Neuronal stem cell (in vitro differentiated cells): ENCODE data around the gene CAMK4.

Experiments
- DNase-seq: peaks from one replicate; pipeline ENCODE4 v3.0.0-alpha.2; 2013; ENCODE audit warnings: low spot score
- H2AFZ ChIP-seq: one replicate; pipeline ENCODE4 v1.6.1; 2013; ENCODE audit warnings: mild to moderate bottlenecking, low read length, inconsistent platforms
- H2AK5ac ChIP-seq: 2 replicates; pipeline ENCODE4 v1.6.1; 2013; ENCODE audit warnings: low read depth, mild to moderate bottlenecking, inconsistent platforms, low read length, moderate library complexity, mixed read lengths
- H2BK120ac ChIP-seq: 2 replicates; pipeline ENCODE4 v1.6.1; 2013; ENCODE audit warnings: low read depth, mild to moderate bottlenecking, inconsistent platforms, low read length, moderate library complexity, mixed read lengths
- H2BK12ac ChIP-seq: one replicate; pipeline ENCODE4 v1.6.1; 2013; ENCODE audit warnings: low read length, inconsistent platforms
- H2BK15ac ChIP-seq: 2 replicates; pipeline ENCODE4 v1.6.1; 2013; ENCODE audit warnings: mild to moderate bottlenecking, low read length, inconsistent platforms, mixed read lengths
- H2BK5ac ChIP-seq: one replicate; pipeline ENCODE4 v1.6.1; 2013; ENCODE audit warnings: inconsistent platforms, mild to moderate bottlenecking, low read length, moderate library complexity
- H3K14ac ChIP-seq: one replicate; pipeline ENCODE4 v1.6.1; 2013; ENCODE audit warnings: low read length, inconsistent platforms
- H3K18ac ChIP-seq: 2 replicates; pipeline ENCODE4 v1.6.1; 2013; ENCODE audit warnings: low read length, inconsistent platforms
- H3K23ac ChIP-seq: 2 replicates; pipeline ENCODE4 v1.6.1; 2013; ENCODE audit warnings: low read depth, mild to moderate bottlenecking, mixed read lengths, low read length, inconsistent platforms; ENCODE audit not compliant: poor library complexity
- H3K27ac ChIP-seq: replicated peaks from 3 replicates; pipeline ENCODE4 v1.5.1; 2013; ENCODE audit warnings: low read length, inconsistent platforms
- H3K27me3 ChIP-seq, 3 experiments: 2 replicates each; pipeline ENCODE4 v1.6.1; 2013; ENCODE audit warnings: low read length in 3 of 3, mild to moderate bottlenecking in 2 of 3, inconsistent platforms in 1 of 3, low read depth in 1 of 3, mixed read lengths in 1 of 3, moderate library complexity in 1 of 3; ENCODE audit not compliant: control insufficient read depth in 3 of 3, insufficient read depth in 3 of 3
- H3K36me3 ChIP-seq, 2 donors: replicated peaks in 1 of 2; 2 replicates each; pipeline ENCODE4 v1.6.1; 2013; ENCODE audit warnings: low read length in 2 of 2; ENCODE audit not compliant: control insufficient read depth in 2 of 2, insufficient read depth in 2 of 2
- H3K4ac ChIP-seq: 2 replicates; pipeline ENCODE4 v1.6.1; 2013; ENCODE audit warnings: inconsistent platforms, mild to moderate bottlenecking, low read length, moderate library complexity
- H3K4me1 ChIP-seq, 2 donors: 1 replicate in 1 of 2; 2 replicates in 1 of 2; pipeline ENCODE4 v1.6.1; 2013; ENCODE audit warnings: low read length in 2 of 2, low read depth in 1 of 2; ENCODE audit not compliant: control insufficient read depth in 2 of 2, insufficient read depth in 1 of 2
- H3K4me2 ChIP-seq: one replicate; pipeline ENCODE4 v1.6.1; 2013; ENCODE audit warnings: mild to moderate bottlenecking, low read length, inconsistent platforms; ENCODE audit not compliant: insufficient read depth, poor library complexity, severe bottlenecking
- H3K4me3 ChIP-seq, 2 donors: 2 replicates each; pipeline ENCODE4 v1.5.1; 2013; ENCODE audit warnings: low read length in 2 of 2, mild to moderate bottlenecking in 2 of 2, inconsistent platforms in 1 of 2, moderate library complexity in 1 of 2
- H3K79me1 ChIP-seq: one replicate; pipeline ENCODE4 v1.6.1; 2013; ENCODE audit warnings: low read depth, mild to moderate bottlenecking, inconsistent platforms, low read length, moderate library complexity
- H3K9ac ChIP-seq: one replicate; pipeline ENCODE4 v1.6.1; 2013; ENCODE audit warnings: mild to moderate bottlenecking, low read depth, low read length, inconsistent platforms; ENCODE audit not compliant: poor library complexity
- H3K9me3 ChIP-seq, 2 donors: replicated peaks in 1 of 2; 2 replicates each; pipeline versions ENCODE3 to v1.6.1; 2013; ENCODE audit warnings: low read length in 2 of 2, mild to moderate bottlenecking in 2 of 2, inconsistent platforms in 1 of 2, low read depth in 1 of 2, mixed read lengths in 1 of 2, moderate library complexity in 1 of 2; ENCODE audit not compliant: control insufficient read depth in 2 of 2, insufficient read depth in 1 of 2
- H4K8ac ChIP-seq: one replicate; pipeline ENCODE4 v1.6.1; 2013; ENCODE audit warnings: low read depth, mild to moderate bottlenecking, inconsistent platforms, low read length, moderate library complexity
- H4K91ac ChIP-seq: one replicate; pipeline ENCODE4 v1.6.1; 2013; ENCODE audit warnings: low read length, low read depth, mild to moderate bottlenecking, inconsistent platforms; ENCODE audit not compliant: poor library complexity
- WGBS, 2 donors: extraction: QIAGEN DNeasy Blood & Tissue Kit; methylation state at CpG; one replicate each; pipeline ENCODE4 v1.1.7; 2013; ENCODE audit warnings: missing lambda C conversion rate in 2 of 2, mixed read lengths in 1 of 2; ENCODE audit not compliant: insufficient read length in 2 of 2, insufficient replicate concordance in 1 of 2; ENCODE audit errors: extremely low coverage in 2 of 2; 5-methylcytosine and 5-hydroxymethylcytosine counted together

CAMK4 gene

DNA sequence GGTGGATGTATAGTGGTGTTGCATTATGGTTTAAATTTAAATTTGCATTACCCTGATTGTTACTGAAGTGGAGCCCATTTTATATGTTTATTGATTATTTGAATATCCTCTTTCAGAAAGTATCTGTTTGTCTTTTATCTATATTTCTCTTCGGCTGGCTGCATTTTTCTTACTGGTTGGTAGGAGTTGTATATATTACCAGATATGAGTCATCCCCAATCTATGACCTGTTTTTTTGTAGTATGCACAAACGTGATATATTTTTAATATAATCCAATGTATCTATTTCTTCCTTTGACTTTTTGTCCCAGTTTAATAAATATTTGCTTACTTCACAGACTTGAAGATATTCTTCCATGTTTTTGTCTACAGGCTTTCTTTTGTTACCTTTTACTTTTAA, 29.3 kb upstream of the CAMK4 start:
- WGBS, 2 donors = no CpG with 5 or more reads among the region's 2 CpGs
- no peak overlapping the region for H3K4me3 ChIP-seq

GRCh38 chr5:111197523-111197922, 26.7 kb upstream of the CAMK4 start:
- H3K36me3 ChIP-seq = no peaks in the 10 kb centered on the region
- H4K8ac ChIP-seq = no peak overlapping the region
- no peak overlapping the region for H2BK5ac ChIP-seq
- peak overlapping the region; percentile 62 for H2AFZ ChIP-seq
- H4K91ac ChIP-seq = no peak overlapping the region
- H3K4ac ChIP-seq = no peak overlapping the region
- no peaks in the 10 kb centered on the region for H3K27me3 ChIP-seq
- no peak overlapping the region for H3K4me3 ChIP-seq
- no peak overlapping the region for H3K4me2 ChIP-seq
- WGBS, 2 donors = no CpG with 5 or more reads among the region's 1 CpG
- no peaks in the 10 kb centered on the region for H3K79me1 ChIP-seq
- H3K9ac ChIP-seq = no peak overlapping the region
- no peak overlapping the region for H2BK15ac ChIP-seq
- no peak overlapping the region for H3K14ac ChIP-seq
- no peak overlapping the region for H3K27ac ChIP-seq
- no peaks in the 10 kb centered on the region for H3K9me3 ChIP-seq
- H3K23ac ChIP-seq = no peak overlapping the region
- H2BK12ac ChIP-seq = no peak overlapping the region
- no peak overlapping the region for H2AK5ac ChIP-seq
- H3K18ac ChIP-seq = no peak overlapping the region
- no peak overlapping the region for H2BK120ac ChIP-seq
- no peak for DNase-seq
- no peaks in the 10 kb centered on the region for H3K4me1 ChIP-seq

More for the DNA sequence above, 29.3 kb upstream of the CAMK4 start:
- Histone ChIP-seq H4K91ac (no peak overlapping the region), H2BK5ac (no peak overlapping the region), H2BK120ac (no peak overlapping the region), H3K27ac (no peak overlapping the region), H3K18ac (no peak overlapping the region), H3K4ac (no peak overlapping the region), H2BK12ac (no peak overlapping the region), H3K36me3 (no peaks in the 10 kb centered on the region), H3K9ac (no peak overlapping the region), H3K9me3 (no peaks in the 10 kb centered on the region), H2BK15ac (no peak overlapping the region), H2AFZ (no peak overlapping the region), H2AK5ac (no peak overlapping the region), H3K4me2 (no peak overlapping the region), H3K14ac (no peak overlapping the region), H3K23ac (no peak overlapping the region), H3K79me1 (no peaks in the 10 kb centered on the region), H3K4me1 (no peaks in the 10 kb centered on the region), H4K8ac (no peak overlapping the region), H3K27me3 (no peaks in the 10 kb centered on the region)
- DNase-seq = no peak

- no peak overlapping the region for H2AFZ ChIP-seq
- H2AK5ac ChIP-seq = no peak overlapping the region
- H3K18ac ChIP-seq = no peak overlapping the region
- no CpG with 5 or more reads among the region's 4 CpGs for WGBS, 2 donors
- no peak overlapping the region for H3K14ac ChIP-seq
- no peak overlapping the region for H4K8ac ChIP-seq
- no peak overlapping the region for H2BK5ac ChIP-seq
- H2BK120ac ChIP-seq = no peak overlapping the region
- no peak overlapping the region for H3K27ac ChIP-seq
- no peak overlapping the region for H4K91ac ChIP-seq
- H3K36me3 ChIP-seq = no peaks in the 10 kb centered on the region
- no peaks in the 10 kb centered on the region for H3K9me3 ChIP-seq
- peaks cover 0 to 1% of the 10 kb centered on the region in 2 donors for H3K4me1 ChIP-seq
- DNase-seq = no peak
- no peak overlapping the region for H3K4me2 ChIP-seq
- no peak overlapping the region for H3K4ac ChIP-seq
- H3K79me1 ChIP-seq = no peaks in the 10 kb centered on the region
- no peak overlapping the region for H3K4me3 ChIP-seq
- no peak overlapping the region for H2BK12ac ChIP-seq
- H3K27me3 ChIP-seq = no peaks in the 10 kb centered on the region
- no peak overlapping the region for H3K9ac ChIP-seq
- no peak overlapping the region for H3K23ac ChIP-seq
- H2BK15ac ChIP-seq = no peak overlapping the region
Observed at GRCh38 chr5:111198281-111198966, 25.8 kb upstream of the CAMK4 start.

DNA sequence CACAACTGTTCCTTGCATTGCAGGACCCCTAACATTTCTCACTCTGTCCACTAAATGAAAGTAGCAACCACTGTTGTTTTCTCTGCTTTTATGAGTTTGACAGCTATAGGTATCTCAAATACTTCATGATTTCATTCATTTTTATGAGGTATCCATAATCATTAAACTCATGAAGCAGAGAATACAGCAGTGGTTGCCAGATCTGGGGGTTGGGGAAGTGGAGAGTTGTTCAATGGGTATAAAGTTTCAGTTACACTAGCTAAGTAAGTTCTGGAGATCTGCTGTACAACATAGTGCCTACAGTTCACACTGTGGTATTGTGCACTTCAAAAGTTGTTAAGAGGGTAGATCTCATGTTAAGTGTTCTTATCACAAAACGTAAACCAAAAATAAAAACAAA, 23.4 kb upstream of the CAMK4 start:
- H4K8ac ChIP-seq = no peak overlapping the region
- no peaks in the 10 kb centered on the region for H3K27me3 ChIP-seq
- peaks cover 4 to 7% of the 10 kb centered on the region in 2 donors for H3K4me1 ChIP-seq
- no peak for DNase-seq
- no peak overlapping the region for H2BK5ac ChIP-seq
- H2BK15ac ChIP-seq = no peak overlapping the region
- H3K36me3 ChIP-seq = no peaks in the 10 kb centered on the region
- H3K4me3 ChIP-seq = no peak overlapping the region
- H3K18ac ChIP-seq = no peak overlapping the region
- H2BK120ac ChIP-seq = no peak overlapping the region
- no peak overlapping the region for H3K27ac ChIP-seq
- H3K79me1 ChIP-seq = no peaks in the 10 kb centered on the region
- H2AFZ ChIP-seq = no peak overlapping the region
- no peak overlapping the region for H2BK12ac ChIP-seq
- WGBS, 2 donors = no CpG with 5 or more reads among the region's 1 CpG
- H3K9me3 ChIP-seq = no peaks in the 10 kb centered on the region
- no peak overlapping the region for H3K4me2 ChIP-seq
- H3K23ac ChIP-seq = no peak overlapping the region
- no peak overlapping the region for H3K9ac ChIP-seq
- H4K91ac ChIP-seq = no peak overlapping the region
- H2AK5ac ChIP-seq = no peak overlapping the region
- H3K14ac ChIP-seq = no peak overlapping the region
- H3K4ac ChIP-seq = no peak overlapping the region
